NCI-H345 (cell line): Measurements from ENCODE around the gene TMEM119.

Source experiments
- DNase-seq: peaks from one replicate; lab custom pipeline; 2025; lab: John Stamatoyannopoulos, UW

The TMEM119 gene

DNA sequence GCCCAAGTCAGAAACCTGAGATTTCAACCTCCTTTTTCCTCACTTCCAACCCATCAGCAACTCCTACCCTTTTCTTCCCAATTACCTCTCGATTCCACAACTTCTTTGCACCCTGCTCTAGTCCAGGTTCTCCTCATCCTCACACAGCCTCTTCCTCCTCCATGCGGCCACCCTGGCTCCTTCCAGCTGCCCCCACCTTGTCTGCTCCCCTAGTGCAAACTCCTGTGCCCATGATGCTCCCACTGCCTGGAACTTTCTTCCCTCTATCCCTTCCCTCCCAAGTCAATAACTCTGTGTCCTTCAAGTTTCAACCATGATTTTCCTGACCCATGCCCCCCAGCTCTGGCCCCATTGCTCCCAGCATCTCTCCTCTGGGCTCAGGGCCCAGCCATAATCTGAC, 18.5 kb upstream of the TMEM119 start:
- no peak for DNase-seq

DNA sequence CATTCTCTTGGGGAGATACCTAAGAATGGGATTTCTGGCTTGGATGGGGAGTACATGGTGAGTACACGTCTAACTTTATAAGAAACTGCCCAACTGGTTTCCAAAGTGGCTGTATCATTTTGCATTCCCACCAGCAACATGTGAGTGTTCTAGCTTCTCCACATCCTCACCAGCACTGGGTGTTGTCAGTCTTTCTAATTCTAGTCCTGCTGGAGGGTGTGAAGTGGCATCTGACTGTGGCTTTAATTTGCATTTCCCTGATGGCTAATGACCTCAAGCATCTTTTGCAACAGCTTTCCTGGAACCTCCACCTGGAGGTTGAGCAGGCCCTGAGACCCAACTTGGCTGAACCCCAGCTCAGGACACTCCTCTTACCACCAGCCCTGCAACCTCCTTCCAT, 18.0 kb upstream of the TMEM119 start:
- DNase-seq = no peak

DNA sequence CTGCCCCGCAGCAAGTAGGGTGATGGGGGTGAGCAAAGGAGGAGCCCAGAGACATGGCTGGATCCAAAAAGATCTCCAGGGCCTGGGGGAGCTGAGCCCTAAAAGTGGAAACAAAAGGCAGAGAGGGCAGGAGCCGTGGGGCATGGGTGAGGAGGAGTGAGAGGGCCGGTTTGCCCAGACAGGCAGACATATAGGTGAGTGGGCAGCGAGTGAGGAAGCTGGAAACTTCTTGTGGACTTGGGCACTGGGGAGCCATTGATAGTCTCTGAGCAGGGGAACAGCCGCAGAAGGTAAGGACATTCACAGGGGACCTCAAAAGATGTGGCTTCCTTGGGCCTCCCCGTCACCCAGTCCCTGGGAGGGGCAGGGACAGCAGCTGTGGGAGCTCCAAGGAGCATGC, 16.8 kb upstream of the TMEM119 start:
- no peak for DNase-seq

DNA sequence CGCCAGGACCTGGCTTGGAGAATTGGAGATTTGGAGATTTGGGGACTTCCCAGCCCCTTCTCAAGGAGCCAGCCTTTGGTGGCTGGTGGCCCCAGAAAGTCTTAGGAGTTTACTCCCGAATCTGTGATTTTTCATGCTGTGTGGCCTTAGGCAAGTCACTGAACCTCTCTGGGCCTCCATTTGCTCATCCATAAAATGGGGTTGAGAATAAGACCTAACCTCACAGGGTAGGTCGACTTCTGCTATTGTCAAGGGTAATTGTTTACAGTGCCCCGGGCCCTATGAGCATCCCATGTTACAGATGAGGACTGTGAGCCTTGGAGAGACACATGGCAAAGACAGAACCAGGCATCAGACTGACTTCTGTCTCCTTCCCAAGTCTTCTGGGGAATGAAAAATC, 16.2 kb upstream of the TMEM119 start:
- DNase-seq = no peak

DNA sequence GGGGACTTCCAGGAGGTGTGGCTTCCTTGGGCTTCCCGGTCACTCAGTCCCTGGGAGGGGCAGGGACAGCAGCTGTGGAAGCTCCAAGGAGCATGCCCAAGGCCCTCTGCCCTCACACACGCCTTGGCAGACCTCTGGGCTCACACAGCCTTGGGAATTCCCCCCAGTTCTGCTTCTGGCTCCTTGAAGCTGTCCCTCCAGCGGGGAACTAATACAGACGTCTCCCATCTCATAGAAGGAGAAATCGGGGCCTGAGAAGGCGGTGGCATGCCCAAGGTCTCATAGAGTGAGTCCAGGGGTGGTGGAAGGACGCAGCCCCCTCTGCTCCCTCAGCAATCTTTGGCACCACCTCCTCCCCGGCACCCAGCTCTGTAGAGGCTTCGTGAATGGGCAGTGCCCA, 15.7 kb upstream of the TMEM119 start:
- no peak for DNase-seq

DNA sequence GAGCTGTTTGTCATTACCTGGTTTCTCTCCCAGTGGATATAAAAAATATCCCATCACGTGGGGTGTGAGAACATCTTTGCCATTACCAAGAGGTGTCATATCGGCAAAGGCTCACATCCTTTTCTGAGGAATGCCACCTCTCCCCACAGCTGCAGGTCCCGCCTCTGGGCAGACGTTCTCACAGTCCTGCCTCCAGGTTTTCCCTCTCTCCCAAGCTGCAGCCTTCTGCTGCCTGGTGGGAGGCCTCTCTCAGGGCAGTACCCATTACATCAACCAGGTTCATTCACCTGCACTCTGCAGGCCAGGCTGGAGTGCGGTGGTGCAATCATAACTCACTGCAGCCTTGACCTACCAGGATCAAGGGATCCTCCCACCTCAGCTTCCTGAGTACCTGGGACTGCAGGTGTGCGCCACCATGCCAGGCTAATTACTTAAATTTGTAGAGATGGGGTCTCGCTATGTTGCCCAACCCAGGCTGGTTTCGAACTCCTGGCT, 15.0 kb upstream of the TMEM119 start:
- DNase-seq = no peak

DNA sequence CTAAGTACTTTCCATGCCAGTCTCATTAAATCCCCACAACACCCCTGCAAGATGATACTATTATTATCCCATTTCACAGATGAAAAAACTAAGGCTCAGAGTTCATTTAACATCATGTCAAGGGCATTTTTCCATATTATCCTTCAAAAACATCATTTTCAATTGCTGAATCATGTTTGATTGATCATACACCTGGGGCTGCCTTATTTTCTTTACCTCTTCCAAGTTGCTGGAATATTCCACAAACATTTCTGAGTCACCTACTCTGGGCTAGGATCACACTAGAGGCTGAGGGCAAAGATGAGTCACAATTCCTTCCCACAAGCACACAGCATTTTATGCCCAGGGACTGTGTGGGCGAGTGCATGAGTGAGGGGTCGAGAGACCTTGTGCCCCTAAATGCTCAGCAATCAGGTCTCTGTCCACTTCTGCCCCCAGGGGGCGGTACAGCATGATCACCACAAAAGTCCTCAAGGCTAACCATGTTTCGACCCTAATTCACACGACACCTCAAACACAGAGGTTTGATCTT, 14.1 kb upstream of the TMEM119 start:
- no peak for DNase-seq

DNA sequence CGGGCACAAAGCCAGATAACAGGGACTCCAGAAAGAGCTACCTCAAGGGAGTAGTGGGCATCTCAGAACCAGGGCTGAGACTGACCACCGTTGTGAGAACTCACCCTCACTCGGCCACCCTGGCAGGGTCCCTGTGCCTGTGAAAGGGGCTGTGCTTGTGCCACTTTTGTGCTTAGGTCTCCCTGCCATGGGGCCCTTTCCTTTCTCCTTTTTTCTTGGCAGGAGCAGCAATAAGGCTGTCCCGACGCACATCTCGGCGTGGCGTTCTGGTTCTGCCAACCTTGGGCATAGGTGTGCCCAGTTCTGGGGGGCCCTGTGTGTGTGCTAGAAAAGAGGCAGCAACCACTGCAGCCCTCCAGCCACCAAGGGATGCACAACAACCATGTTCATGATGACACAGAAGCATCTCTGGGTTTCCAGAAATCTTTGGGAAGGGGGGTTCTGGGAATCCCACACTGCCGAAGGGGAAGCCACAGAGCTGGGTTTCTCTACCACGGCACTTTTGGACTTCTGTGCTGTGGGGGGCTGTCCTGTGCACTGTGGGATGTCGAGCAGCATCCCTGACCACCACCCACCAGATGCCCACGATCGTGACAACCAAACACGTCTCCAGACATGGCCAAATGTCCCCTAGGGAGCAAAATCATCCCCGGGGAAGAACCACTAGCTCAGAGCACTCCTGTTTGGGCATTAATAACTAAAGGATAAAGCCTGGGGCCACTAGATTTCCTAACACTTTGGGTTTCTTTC, 13.1 kb upstream of the TMEM119 start:
- no peak for DNase-seq

DNA sequence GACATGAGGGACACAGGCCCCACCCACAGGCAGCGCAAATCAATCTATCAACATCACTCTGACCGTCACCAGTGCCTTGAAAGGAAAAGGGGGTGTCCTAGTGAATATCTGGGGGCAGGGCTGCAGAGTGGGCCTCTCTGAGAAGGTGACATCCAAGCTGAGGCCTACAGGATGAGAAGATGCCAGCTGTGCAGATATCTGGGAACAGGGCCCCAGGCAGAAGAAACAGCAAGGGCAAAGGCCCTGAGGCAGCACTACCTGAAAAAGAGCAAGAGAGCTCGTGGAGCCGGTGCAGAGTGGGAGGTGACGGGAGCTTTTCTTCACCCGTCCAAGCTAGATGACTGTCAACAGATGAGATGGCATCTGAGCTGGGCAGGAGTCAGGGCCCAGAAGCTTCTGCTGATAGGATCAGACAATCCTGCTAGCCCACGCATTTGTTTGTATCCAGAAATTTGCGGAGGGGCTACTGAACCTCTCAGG, 12.5 kb upstream of the TMEM119 start:
- no peak for DNase-seq

DNA sequence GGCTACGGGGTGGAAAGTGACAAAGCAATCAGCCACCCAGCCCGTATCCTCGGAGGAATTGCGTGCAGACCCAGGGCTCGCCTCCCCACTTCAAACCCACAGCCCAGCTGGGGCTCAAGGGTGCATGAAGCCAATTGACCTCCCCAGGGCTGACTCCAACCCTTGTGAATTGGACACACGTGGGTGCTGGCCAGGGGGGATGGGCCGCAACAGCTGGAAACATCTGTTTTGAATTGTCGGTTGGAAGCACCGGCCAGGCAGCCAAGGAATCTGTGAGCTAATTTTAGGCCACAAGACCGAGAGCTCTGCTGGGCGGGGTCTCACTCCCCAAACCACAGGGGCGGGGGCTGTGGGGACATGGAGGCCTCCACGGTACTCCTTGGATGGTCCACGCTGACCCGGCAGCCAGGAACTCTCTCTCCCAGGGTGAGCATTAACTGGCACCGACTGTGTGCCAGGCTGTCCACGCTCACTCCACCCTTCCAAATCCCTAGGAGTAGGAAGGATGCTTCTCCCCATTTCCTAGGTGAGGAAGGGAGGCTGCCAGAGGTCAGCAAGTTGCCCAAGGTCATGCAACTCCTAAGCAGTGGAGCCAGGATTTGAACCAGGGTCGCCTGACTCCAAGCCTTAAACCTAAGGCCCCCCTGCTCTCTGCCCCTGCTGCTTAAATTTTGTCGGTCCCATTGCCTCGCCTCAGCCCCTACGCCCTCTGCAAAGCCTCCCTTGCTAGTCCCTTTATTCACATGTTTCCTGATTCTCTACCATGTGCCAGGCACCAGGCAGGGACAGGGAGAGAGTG, 11.9 kb upstream of the TMEM119 start:
- DNase-seq = no peak

DNA sequence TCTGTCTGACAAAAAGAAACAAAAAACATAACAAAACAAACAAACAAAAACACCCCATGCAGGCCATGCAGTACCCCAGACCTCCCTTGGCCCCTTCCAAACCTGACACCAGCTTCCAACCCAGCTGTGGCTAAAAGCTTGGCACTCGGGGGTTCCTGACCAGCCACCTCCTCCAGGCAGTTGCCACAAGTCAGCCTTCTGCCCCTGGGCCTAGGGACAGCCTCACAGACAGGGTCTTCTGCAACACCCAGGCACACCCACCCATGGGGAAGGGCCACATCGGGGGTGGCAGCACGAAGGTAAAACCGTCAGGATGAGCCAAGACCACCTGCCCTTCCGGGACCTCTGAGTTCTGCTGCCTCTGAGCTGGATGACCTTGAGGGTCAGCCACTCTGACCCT, 10.7 kb upstream of the TMEM119 start:
- no peak for DNase-seq

DNA sequence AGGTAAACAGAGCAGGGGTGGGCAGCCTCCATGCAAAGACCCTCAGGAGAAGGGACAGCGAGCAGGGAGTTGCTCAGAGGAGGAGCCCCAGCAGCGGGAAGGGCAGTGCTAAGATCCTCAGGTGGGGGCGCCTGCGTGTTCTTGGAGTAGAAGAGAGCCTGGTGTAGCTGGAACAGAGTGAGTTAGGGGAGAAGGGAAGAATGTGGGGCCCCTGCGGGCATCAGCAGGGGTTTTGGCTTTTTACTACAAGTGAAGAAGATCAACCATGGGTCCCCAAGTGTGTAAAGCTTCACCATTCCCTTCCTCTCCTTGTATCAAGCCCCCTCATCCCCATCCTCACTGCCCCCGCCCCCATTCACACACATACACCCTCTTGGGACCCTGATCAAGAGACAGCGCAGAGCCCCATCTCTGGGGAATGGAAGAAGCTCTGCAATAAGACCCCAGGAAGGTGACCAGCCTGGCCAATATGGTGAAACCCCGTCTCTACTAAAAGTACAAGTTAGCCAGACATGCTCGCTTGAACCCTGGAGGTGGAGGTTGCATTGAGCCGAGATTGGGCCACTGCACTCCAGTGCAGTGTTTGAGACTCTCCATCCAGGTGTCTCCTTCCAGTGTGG, 10.2 kb upstream of the TMEM119 start:
- DNase-seq = no peak

DNA sequence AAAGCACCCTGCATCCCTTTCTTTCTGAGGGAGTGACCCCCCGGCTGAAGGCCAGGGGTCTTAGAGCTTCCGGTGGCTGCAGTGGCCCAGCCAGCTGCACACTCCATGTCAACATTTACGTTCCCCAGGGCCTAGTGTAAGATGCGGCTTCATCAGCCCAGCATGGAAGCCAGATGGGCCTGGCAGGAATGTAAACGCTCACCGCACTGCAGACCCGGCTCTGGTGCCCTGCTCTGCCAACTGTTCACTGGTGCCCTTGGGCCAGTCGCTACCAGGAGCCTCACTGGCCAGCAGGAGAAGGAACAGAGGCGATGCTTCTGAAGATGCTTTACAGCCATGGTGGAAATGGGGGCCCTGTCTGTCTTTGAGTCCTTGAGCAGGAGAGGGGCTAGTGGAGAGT, 8.6 kb upstream of the TMEM119 start:
- no peak for DNase-seq

DNA sequence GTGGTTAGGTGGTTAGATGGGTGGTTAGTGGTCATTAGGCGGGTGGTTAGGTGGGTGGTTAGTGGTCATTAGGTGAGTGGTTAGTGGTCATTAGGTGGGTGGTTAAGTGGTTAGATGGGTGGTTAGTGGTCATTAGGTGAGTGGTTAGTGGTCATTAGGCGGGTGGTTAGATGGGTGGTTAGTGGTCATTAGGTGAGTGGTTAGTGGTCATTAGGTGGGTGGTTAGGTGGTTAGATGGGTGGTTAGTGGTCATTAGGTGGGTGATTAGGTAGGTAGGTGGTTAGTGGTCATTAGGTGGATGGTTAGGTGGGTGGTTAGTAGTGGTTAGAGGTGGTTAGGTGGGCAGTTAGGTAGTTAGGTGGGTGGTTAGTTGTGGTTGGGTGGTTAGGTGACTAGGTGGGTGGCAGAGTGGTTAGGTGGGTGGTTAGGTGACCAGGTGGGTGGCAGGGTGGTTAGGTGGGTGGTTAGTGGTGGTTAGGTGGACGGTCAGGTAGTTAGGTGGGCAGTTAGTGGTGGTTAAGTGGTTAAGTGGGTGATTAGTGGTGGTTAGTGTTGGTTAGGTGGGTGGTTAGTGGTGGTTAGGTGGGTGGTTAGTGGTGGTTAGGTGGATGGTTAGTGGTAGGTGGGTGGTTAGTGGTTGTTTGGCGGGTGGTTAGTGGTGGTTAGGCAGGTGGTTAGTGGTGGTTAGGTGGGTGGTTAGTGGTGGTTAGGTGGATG, 8.0 kb upstream of the TMEM119 start:
- DNase-seq = no peak

DNA sequence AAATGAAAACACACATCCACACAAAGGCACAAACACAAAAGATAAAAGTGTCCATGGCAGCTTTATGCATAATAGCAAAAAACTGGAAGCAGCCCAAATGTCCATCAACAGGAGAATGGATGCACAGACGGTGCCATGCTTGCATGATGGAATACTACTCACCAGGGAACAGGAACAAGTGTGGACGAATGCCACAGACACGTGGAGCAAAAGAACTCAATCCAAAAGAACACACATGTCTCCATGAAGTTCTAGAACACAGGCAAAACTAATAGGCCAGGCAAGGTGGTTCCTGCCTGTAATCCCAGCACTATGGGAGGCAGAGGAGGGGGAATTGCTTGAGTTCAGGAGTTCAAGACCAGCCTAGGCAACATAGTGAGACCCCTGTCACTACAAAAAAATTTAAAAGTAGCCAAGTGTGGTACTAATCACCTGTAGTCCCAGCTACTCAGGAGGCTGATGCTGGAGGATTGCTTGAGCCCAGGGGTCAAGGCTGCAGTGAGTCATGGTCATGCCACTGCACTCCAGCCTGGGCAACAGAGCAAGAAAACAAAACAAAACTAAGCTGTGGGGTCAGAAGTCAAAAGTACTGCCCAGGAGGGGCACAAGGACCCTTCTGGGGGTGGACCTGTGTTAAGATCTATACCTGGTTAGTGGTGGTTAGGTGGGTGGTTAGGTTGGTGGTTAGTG, 7.3 kb upstream of the TMEM119 start:
- no peak for DNase-seq

DNA sequence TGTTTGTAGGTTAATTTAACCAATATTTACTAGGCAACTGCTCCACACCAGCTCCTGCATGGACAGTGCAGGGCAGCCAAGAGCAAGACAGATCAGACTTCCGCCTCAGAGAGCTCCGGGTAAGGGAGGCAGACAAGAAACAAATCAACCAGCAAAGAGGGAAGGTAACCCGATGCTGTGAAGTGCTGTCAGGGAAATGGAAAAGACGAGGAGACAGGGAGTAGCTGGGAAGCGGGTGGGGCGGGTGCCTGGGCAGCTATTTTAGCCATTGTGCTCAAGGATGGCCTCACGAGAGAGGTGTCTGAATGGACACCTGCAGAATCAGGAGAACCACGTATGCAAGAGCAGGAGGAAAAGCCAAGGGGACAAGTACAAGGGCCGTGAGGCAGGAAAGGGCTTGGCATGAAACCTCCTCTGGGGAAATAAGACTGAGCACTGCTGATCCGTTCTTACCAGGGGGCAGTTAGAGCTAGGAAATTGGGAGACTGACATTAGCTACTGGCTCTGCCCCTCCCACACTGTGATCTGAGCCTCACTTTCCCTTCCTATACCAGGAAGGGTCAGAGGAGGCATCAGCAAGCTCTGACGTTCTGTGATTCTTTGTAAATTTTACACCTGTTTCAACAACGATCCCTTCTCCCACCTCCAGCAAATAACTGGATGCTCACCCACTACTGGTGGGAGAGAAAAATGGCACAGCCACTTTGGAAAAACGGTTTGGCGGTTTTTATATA, 6.5 kb upstream of the TMEM119 start:
- DNase-seq = no peak

DNA sequence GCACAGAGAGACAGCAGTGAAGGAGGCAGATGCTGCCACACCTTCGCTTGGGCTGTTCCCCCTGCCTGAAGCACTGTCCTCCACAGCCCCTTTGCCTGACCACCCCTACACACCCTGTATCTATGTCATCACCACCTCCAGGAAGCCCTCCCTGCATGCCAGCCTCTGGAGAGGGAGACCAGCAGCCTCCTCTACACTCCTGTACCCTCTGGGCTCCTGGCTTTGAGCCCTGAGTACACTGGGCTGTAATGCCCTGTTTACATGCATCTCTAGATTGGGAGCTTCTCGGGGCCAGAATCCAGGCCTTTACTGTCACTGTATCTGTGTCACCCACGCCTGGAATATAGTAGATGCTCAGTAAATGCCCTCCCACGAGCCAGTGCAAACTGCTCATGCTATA, 5.9 kb upstream of the TMEM119 start:
- DNase-seq = no peak

DNA sequence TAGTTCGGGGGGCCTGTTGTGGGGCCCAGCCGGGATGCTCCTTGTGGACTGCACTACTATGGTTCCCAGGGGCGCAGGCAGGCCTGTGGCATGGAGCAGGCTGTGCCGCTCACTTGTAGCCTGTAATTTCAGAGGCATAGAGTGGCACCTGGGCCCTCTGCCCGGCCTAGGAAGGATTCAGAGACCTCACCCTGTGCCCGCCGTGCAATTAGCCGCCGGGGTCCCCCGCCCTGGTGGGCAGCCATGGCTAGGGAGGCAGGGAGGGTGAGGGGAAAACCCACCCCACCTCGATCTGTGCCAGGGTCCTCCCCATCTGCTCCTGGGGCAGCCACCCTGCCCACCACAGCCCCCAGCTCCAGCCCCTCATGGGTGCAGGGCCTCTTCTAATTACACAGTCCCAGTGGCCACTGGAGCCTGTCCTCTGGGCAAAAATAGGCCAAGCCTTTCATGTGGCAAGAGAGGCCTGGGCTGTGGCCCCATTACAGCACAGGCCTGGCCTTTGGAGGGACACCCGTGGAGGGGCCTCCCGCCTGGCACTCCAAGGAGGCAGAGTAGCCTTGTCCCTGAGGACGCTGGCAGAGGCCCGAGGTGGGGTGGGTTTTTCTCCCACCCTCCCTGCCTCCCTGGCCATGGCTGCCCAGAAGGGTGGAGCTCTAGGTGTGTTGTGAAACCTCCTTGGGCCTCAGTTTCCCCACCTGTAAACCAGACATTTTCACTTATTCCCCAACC, 5.3 kb upstream of the TMEM119 start:
- no peak for DNase-seq

DNA sequence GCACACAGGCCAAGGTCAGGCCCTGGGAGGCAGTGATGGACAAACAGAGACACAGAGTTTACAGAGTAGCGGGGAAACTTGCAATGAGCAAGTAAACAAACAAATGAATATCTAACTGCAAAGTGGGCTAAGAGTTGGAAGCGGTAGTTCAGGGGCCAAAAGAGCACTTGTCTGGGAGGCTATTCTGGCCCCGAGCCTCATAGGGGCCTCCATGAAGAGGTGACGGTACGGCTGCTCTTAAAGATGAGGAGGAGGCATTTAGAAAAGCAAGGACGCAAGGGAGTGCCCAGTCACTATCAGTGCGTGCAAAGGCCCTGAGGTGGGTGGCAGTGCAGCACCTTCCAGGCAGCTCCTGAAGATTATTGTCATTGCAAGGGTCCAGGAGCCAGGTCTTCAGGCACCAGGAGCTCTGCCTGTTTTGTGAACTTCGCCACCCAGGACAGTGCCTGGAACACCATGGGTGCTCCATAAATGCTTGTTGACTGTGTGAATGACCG, 4.4 kb upstream of the TMEM119 start:
- DNase-seq = no peak

DNA sequence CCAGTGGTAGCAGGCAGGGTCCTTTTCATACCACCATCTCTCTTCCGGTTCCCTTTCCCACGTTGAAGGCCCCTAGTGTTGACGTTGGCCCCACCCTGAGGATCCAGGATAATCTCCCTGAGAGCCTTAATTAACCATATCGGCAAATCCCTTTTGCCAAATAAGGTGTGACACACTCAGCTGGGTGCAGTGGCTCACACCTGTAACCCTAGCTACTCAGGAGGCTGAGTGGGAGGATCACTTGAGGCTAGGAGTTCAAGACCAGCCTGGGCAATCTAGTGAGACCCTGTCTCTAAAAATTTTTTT, 2.8 kb upstream of the TMEM119 start:
- no peak for DNase-seq
